ENCODE measurements around the gene LPAR6.

- TF ChIP-seq POLR2AphosphoS5 (IDR thresholded peaks at IDR 0.05) (no peak), CTCF (IDR thresholded peaks at IDR 0.05) (peak in 1 of 4 experiments; percentile 4), POLR2A (IDR thresholded peaks at IDR 0.05) (no peak), EP300 (IDR thresholded peaks at IDR 0.05) (no peak)
Measured at GRCh38 chr13:48400850-48401291, 12.0 kb downstream of the LPAR6 start.
